GM19239 (cell line): ENCODE results near the gene FOXJ1.
A peak's percentile ranks its signal among the peaks of the same experiment; 100 is the strongest.

ENCODE experiments used
- DNase-seq: peaks from one replicate; pipeline ENCODE4 v3.0.0; 2011; ENCODE audit warnings: low spot score; ENCODE audit not compliant: insufficient read length
- FAIRE-seq: peaks from 2 replicates; lab custom pipeline; 2011; peaks lifted over from hg19 to GRCh38; lab: Jason Lieb, UNC

Gene FOXJ1

DNA sequence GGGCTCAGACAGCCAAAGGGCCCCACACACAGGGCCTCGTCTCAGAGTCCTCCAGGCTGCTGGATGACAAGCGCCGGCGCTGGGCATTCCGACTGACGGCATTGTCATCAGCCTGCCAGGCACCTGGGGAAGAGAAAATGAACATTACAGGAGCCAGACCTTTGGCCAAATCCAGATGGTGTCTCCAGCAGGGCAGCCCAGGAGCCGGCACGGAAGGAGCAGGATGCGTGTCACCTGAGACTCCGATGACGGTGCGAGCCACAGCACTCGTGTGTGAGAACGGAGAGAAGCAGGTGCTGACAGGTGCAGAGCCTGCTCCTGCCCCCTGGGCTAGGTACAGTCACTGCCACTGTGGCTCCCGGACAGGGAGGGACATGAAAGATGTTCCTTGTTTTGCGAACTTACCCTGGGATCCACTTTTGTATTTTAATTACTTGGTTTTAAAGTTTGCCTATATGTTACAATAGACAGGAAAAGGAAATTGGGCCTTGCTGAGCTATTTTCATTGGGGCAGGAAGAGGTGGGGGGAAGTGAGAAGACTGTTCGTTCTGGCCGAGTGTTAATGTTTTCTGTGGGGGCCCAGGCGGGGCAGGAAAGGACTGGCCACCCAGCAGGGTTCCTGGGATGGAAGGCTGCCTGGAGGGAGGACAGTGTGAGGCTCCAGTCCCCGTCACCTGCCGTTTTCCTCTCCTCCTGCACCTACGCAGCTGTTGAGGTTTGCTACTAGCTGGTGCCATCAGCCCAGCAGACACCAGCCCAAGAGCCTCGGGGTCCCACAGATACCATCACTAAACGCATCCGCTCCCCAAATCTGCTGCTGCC lies 4.4 kb upstream of the FOXJ1 start:
- FAIRE-seq (peak; percentile 90), DNase-seq (no peak)

DNA sequence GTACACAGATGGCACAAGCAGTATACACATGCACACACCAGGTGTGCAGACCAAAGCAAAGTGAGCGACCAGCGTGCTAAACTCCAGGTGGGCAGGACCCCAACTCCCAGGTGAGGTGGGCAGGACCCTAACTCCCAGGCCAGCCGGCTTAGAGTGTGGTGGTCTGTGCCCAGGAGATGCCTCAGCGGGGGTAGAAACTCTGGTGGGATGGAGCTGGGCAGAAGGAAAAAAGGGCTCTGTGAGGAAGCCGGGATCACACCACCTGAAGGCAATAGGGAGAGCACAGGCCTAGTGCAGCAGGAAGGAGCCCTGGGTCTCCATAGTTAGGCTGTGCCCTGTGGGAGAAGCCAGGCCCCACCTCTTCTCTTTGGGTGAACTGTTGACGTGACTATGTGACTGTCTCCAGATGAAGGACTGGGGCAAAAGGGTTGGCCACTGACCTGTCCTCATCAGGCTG lies 1.6 kb upstream of the FOXJ1 start:
- no peak for FAIRE-seq
- DNase-seq = no peak

DNA sequence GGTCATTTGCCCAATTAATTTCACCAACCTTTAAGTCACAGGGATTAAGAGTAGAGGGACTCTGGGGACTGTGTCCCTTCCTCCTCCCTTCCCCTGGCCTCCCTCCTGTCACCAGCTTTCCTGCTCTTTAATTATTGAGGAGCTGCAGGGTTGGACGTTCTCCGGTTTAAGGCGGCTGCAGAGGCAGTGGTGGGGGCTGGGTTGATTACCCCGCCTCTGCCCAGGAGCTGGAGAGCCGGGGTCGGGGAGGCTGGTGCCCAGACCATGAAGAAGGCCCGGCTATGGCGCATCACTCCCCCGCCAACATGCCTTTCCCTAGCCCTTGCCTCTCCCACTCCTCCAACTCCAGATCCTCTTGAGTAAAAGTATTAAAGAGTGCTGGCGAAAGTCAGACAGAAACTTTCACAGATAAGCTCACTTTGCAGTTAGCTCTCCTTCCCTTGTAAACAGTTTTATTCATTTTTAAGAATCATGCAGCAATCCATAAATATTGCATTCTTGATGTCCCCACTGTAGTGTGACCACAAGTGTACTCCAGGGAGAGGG lies 1.1 kb upstream of the FOXJ1 start:
- DNase-seq = no peak
- no peak for FAIRE-seq

- DNase-seq (no peak), FAIRE-seq (no peak)
Observed at GRCh38 chr17:76140661-76141211, 309 bp downstream of the FOXJ1 start.

DNA sequence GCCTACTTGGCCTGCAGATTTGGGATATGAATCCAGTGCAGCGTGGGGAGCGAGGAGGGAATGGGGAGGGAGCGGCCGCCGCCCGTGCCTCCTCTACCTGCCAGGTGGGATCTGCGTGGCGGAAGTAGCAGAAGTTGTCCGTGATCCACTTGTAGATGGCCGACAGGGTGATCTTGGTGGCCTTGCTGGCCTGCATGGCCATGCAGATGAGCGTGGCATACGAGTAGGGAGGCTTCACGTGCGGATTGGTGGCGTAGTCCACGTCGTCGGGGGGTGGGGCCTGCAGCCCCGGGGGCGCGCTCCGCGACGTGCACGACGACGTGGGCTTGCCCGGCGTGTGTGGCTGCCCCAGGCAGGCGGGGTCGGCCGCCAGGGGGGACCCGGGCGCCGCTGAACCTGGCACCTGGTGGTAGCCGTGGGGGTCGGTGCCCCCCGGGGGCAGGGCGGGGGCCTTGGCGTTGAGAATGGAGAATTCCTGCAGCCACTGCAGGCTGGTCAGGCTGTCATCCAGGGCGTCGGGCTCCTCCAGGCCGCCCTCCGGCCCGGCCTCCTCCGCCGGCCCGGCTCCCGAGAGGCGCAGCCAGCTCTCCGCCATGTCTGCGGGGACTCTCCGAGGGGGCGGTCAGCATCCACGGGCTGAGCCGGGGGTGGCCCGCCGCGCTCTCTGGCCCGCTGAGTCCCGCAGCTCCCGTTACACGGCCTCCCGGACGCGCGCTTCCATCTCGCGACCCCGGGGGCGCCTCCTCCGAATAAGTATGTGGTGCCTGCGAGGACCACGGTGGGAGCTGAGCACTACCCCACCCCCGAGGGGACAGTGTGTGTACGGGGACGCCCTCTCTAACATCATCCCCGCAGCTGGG lies 1.0 kb downstream of the FOXJ1 start:
- FAIRE-seq = no peak
- DNase-seq = peak; percentile 85

- no peak for FAIRE-seq
- no peak for DNase-seq
Observed at GRCh38 chr17:76138896-76139752, 1.9 kb downstream of the FOXJ1 start.

DNA sequence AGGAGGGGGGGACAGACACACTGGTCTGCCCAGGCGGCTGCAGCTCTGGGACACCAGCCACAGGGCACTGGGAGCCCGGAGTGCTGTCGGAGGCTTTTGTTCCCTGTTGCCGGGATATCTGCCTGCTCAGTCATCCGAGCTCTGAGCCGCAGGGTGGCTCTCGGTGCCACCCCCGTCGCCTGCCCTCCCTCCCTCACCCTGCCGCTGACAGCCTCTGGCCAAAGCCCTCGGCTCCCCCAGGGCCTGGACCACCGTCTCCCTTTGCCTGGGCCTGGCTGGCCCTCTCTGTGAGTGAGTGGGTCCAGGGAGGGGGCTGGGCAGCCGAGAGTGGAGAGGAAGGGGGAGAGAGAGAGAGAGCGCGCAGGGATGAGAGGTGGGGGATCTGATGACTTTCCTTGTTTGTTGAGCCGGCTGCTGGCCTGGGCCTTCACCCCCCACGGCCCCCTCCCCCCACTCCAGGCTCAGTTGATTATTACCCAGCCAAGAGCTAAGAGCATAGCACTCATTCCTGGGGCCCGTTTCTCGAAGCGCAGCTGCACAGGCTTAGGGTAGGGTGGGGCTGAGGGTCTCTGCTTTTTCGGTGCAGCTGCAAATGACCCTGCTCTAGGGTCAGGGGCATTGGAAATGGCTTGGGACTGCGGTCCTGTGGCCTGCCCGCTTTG lies 2.7 kb downstream of the FOXJ1 start:
- FAIRE-seq (no peak), DNase-seq (no peak)

GRCh38 chr17:76137351-76138233 lies 3.5 kb downstream of the FOXJ1 start:
- no peak for DNase-seq
- FAIRE-seq = no peak

- DNase-seq = no peak
- no peak for FAIRE-seq
Observed at GRCh38 chr17:76137001-76137350, 4.1 kb downstream of the FOXJ1 start.

- DNase-seq = no peak
- no peak for FAIRE-seq
Observed at GRCh38 chr17:76136276-76137000, 4.6 kb downstream of the FOXJ1 start.

- FAIRE-seq (no peak), DNase-seq (no peak)
Observed at GRCh38 chr17:76135810-76136188, 5.2 kb downstream of the FOXJ1 start.

GRCh38 chr17:76134911-76135809 lies 5.9 kb downstream of the FOXJ1 start:
- FAIRE-seq (no peak), DNase-seq (no peak)

- no peak for DNase-seq
- FAIRE-seq = no peak
Observed at GRCh38 chr17:76132574-76133338, 8.3 kb downstream of the FOXJ1 start.

GRCh38 chr17:76131692-76132573 lies 9.1 kb downstream of the FOXJ1 start:
- FAIRE-seq = no peak

GRCh38 chr17:76131051-76131691 lies 9.9 kb downstream of the FOXJ1 start:
- FAIRE-seq (no peak), DNase-seq (no peak)

More at GRCh38 chr17:76131692-76132573, 9.1 kb downstream of the FOXJ1 start:
- DNase-seq = no peak
